Measurements from ENCODE around the gene EYS.

Gene EYS

GRCh38 chr6:63923139-63923739 is 1783.8 kb downstream of the EYS start:
- H3K4me3 ChIP-seq (ENCODE audit: control insufficient read depth, low read depth, low read length), result no peak overlapping the region
- TF ChIP-seq, protein P1, sequence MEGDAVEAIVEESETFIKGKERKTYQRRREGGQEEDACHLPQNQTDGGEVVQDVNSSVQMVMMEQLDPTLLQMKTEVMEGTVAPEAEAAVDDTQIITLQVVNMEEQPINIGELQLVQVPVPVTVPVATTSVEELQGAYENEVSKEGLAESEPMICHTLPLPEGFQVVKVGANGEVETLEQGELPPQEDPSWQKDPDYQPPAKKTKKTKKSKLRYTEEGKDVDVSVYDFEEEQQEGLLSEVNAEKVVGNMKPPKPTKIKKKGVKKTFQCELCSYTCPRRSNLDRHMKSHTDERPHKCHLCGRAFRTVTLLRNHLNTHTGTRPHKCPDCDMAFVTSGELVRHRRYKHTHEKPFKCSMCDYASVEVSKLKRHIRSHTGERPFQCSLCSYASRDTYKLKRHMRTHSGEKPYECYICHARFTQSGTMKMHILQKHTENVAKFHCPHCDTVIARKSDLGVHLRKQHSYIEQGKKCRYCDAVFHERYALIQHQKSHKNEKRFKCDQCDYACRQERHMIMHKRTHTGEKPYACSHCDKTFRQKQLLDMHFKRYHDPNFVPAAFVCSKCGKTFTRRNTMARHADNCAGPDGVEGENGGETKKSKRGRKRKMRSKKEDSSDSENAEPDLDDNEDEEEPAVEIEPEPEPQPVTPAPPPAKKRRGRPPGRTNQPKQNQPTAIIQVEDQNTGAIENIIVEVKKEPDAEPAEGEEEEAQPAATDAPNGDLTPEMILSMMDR (conservative IDR thresholded peaks at IDR 0.05; ENCODE audit: control insufficient read depth, insufficient read depth, low read depth, low read length), result peak; percentile 61
- peak; percentile 59 for DNase-seq (ENCODE audit: low read depth)

DNA sequence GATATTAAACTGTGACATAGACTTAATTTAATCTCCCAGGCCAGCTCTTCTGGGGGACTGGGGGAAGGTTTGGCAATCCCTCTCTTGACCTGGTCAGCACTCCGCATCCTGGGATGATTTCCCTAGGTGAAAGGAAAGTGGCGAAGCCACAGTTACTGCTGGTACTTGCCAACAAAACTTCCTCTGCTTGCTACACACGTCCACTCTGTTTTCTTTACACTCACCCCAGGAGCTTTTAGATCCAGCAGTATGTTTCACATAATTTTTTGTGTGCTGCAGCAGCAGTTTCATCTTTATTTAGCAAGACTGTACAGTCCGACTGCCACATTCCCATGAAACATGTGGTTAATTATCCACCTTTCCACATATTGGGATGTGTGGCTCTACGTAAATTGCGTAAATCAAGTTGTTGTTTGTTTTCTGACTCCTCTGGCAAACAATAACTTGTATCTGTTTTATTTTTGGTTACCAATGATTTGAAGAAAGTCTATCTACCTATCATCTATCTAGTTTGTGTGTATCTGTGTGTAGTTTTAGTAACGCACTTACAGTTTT is 1787.4 kb downstream of the EYS start:
- no peak for DNase-seq (ENCODE audit: low read depth)
- TF ChIP-seq, protein P1 (conservative IDR thresholded peaks at IDR 0.05; ENCODE audit: control insufficient read depth, insufficient read depth, low read depth, low read length), result no peak
- no peak overlapping the region for H3K4me3 ChIP-seq (ENCODE audit: control insufficient read depth, low read depth, low read length)

GRCh38 chr6:63912887-63913286 is 1794.1 kb downstream of the EYS start:
- H3K4me3 ChIP-seq (ENCODE audit: control insufficient read depth, low read depth, low read length), result no peak overlapping the region
- TF ChIP-seq, protein P1 (conservative IDR thresholded peaks at IDR 0.05; ENCODE audit: control insufficient read depth, insufficient read depth, low read depth, low read length), result no peak
- no peak for DNase-seq (ENCODE audit: low read depth)

GRCh38 chr6:63910863-63911551 is 1796.0 kb downstream of the EYS start:
- TF ChIP-seq, protein P1 (conservative IDR thresholded peaks at IDR 0.05; ENCODE audit: control insufficient read depth, insufficient read depth, low read depth, low read length), result no peak
- H3K4me3 ChIP-seq (ENCODE audit: control insufficient read depth, low read depth, low read length), result no peak overlapping the region
- no peak for DNase-seq (ENCODE audit: low read depth)

DNA sequence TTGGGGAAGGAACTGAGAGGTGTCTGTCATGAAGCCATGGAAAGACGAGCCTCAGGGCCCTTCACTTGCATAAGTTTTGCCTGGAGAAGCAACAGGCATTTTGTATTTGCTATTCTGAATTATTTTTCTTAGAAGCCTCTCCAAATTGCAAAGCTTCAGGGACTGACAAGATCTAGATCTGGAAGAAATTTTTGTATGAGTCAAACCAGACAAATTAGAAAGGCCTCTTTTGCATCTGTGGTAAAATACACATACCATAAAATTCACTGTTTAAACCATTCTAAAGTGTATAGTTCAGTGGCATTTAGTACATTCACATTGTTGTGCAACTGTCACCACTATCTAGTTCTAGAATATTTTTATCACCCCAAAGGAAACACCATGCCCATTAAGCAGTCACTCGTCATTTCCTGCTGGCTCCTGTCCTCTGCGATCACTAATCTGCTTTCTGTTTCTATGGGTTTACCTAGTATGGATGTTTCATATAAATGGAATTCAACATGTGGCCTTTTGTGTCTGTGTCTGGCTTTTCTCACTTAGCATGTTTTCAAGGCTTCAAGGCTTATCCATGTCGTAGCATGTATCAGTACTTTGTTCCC is 1802.3 kb downstream of the EYS start:
- no peak overlapping the region for H3K4me3 ChIP-seq (ENCODE audit: control insufficient read depth, low read depth, low read length)
- TF ChIP-seq, protein P1 (conservative IDR thresholded peaks at IDR 0.05; ENCODE audit: control insufficient read depth, insufficient read depth, low read depth, low read length), result no peak
- DNase-seq (ENCODE audit: low read depth), result peak; percentile 82

DNA sequence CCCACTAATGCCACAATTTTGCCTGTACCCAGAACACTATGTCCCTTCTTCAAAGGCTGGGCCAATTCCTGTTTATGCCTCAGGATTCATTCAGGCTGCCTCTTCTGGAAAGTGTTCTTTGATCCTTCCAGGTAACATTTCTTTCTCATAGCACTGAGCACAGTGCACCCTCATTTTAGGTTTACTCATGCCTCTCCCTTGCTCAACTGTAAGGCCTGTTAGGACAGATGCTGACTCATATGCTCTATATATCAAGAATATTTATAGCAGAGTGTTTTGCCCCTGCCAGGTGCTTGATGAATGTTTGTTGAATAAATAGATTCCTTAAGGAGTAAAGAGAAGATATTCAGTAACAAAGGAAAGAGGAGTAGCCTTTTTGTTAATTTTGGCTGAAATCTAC is 1807.5 kb downstream of the EYS start:
- H3K4me3 ChIP-seq (ENCODE audit: control insufficient read depth, low read depth, low read length), result no peak overlapping the region
- DNase-seq (ENCODE audit: low read depth), result peak; percentile 80
- TF ChIP-seq, protein P1 (conservative IDR thresholded peaks at IDR 0.05; ENCODE audit: control insufficient read depth, insufficient read depth, low read depth, low read length), result no peak

All from fibroblast of mammary gland (primary cell).